GM19238 (cell line): Measurements from ENCODE around the gene PROX2.

Source experiments
- DNase-seq: peaks from one replicate; pipeline ENCODE4 v3.0.0; 2011; ENCODE audit warnings: low spot score; ENCODE audit not compliant: insufficient read length

Gene PROX2

GRCh38 chr14:74909501-74909900 lies 33.6 kb upstream of the PROX2 start:
- no peak for DNase-seq

DNA sequence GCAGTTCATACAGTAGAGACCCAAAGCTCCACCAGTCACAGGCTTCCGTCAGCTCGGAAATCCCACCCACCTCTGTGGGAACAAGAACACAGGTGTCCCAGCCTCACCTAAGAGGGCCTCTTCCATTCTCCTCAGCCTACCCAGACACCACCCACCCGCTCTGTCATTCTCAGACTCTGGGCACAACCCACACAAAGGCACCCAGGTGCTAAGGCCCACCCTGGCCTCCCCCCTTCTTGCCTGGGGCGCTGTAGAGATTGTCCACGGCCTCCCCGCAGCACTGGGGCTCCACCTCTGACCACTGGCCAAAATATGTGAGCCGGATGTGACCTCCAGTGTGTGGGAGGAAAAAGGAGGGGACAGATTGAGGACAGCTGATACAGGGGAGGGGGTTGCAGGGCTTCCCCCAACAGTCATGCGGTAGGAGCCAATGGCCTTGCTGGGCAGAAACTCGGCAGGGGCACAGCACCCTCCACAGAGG lies 33.0 kb upstream of the PROX2 start:
- no peak for DNase-seq

DNA sequence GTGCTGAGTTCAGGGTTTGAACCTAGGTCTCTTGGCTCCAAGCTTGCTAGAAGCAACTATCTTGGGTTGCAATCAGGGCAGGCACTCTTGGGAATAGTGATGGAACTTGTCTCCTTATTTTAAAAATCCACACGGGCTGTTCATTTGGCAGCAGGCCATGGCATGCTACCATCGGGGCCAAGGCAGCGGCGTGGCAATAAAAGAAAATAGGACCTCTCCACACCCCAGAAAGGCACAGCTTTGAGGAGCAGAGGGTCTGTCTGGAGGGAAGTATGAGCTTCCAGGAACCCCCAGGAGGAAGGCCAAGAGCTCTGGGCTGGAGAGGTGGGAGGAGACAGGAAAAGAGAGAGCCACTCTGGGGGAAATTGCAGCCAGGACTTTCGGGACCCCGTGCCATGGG lies 31.8 kb upstream of the PROX2 start:
- DNase-seq = no peak

GRCh38 chr14:74906925-74907521 lies 31.1 kb upstream of the PROX2 start:
- no peak for DNase-seq

- DNase-seq = peak; percentile 74
Observed at GRCh38 chr14:74905595-74906142, 29.7 kb upstream of the PROX2 start.

GRCh38 chr14:74904635-74905503 lies 28.9 kb upstream of the PROX2 start:
- DNase-seq = no peak

- DNase-seq = no peak
Observed at GRCh38 chr14:74902941-74903705, 27.2 kb upstream of the PROX2 start.

GRCh38 chr14:74898694-74899093 lies 22.7 kb upstream of the PROX2 start:
- DNase-seq = no peak

GRCh38 chr14:74898083-74898482 lies 22.1 kb upstream of the PROX2 start:
- no peak for DNase-seq

DNA sequence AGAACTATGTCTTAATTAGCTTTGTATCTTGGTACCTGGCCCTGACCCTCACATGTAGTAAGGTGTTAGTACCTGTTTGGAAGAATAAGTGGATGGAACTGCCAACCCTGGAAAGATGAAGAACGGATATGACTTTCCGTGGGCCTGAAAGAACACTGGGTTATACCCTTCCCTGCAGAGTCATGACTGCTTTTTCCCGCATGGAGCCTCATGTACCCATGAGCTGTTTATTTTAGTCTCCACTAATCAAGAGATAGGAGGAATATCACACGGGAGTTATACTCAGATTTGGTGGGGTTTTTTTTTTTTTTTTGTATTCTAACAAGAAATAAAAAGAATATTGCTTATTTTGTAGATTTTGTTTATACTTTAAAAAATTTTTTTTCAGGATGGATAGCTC lies 21.7 kb upstream of the PROX2 start:
- DNase-seq = no peak

GRCh38 chr14:74896400-74896799 lies 20.5 kb upstream of the PROX2 start:
- no peak for DNase-seq

DNA sequence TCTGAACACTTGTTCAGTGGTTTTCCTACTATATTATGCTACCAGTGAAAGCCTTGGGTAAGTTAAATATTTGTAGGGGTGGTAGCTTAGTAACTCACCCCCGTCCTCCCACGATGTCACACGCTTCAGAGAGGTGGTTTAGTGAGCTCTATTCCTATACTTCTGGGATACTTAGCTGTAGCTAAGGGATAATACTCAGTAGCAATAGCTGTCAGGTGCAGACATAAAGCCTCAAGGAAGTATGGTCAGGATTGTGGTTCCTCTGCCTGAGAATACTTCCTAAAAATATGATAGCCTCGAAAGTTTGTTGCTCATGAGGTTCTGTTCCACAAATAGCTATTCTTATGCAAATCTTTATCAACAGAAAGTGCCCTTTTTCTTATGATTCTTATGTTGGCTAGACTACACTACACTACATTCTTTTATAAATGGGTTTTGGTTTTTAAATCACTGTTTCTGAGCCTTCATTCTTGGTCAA lies 17.7 kb upstream of the PROX2 start:
- no peak for DNase-seq

GRCh38 chr14:74892745-74893144 lies 16.8 kb upstream of the PROX2 start:
- no peak for DNase-seq

DNA sequence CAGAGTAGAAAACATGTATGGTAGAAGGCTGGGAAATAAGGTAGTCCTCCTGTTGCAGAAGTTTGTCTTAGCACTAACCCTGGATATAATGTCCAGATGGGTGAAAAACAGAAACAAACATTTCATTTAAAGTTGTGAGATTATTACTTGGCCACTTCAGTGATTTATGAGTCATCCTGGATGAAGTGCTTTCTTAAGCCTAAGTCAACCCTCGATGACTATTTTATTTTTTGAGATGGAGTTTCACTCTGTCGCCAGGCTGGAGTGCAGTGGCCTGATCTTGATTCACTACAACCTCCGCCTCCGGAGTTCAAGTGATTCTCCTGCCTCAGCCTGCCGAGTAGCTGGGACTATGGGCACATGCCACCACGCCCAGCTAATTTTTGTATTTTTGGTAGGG lies 15.9 kb upstream of the PROX2 start:
- no peak for DNase-seq

- no peak for DNase-seq
Observed at GRCh38 chr14:74890262-74890661, 14.3 kb upstream of the PROX2 start.

GRCh38 chr14:74888164-74889158 lies 12.5 kb upstream of the PROX2 start:
- no peak for DNase-seq

GRCh38 chr14:74886001-74886400 lies 10.1 kb upstream of the PROX2 start:
- no peak for DNase-seq

DNA sequence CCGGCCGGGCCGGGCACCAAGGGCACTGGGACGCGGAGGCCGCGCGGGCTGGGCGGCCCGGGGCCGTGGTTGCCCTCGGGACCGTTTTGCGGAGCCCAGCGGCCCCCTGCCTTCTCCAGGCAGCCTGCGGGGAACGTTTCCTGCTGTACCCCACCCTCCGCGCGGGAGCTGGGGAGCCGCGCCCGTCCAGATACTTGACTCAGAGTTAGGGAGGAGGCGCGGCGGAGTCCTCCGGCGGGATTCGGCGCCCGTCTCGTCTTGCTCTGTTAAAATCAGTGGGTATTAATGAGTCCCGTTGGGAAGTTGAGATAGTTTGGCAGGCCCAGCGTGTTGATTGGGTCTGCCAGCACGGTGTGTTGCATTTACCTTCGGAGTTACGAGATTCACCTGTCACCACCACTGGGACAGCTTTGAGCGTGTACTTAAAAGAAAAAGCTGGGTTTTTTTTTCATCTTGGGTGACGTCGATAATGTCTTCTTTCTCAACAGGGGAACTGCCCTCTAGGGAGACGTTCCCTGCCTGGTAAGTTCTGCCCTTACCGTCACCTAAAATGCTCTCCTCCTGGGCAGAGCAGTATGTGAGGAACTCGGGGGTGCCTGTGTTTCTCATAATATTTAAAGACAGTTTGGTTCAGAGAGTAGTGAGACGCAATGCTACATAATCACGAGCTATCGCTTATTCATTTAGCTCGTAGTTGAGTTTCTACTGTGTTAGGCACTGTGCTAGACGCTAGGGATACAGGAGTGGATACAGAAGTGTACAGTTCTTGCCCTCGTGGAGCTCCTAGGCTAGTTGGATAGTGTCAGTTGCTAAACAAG lies 6.4 kb upstream of the PROX2 start:
- DNase-seq = peak; percentile 30

GRCh38 chr14:74881431-74882102 lies 5.6 kb upstream of the PROX2 start, which contains the start of gene DLST:
DLST (plus strand) TSS chr14:74881916; CDS start chr14:74881954, 38 bp downstream.
- DNase-seq = peak; percentile 92
